Esophagus squamous epithelium (tissue), 5 donors: Measurements from ENCODE around the gene KIAA1671. TPM values are rescaled to one million over a fixed set of nuclear protein-coding genes. Genes with fewer than 3 reads are reported as not detected.

Source experiments
- DNase-seq: peaks from one replicate; lab custom pipeline; 2025; lab: John Stamatoyannopoulos, UW
- H3K27ac ChIP-seq, 4 donors: fragments of 200-600 bp; sonication (generic); one replicate each; pipeline ENCODE4 v1.5.1; 2016 to 2019; ENCODE audit warnings: mild to moderate bottlenecking in 1 of 4
- H3K27me3 ChIP-seq, 4 donors: fragments of 200-600 bp; sonication (generic); 1 replicate in 3 of 4; 2 replicates in 1 of 4; pipeline versions ENCODE4 v1.5.1 to v1.6.0; 2017 to 2021; ENCODE audit warnings: antibody characterized with exemption in 1 of 4
- H3K36me3 ChIP-seq, 3 donors: fragments of 200-600 bp; sonication (generic); one replicate each; pipeline ENCODE4 v1.5.1; 2016 to 2019
- H3K4me1 ChIP-seq, 3 donors: fragments of 200-600 bp; sonication (generic); one replicate each; pipeline ENCODE4 v1.5.1; 2017 to 2019
- H3K4me3 ChIP-seq, 4 donors: fragments of 200-600 bp; sonication (generic); 1 replicate in 3 of 4; 2 replicates in 1 of 4; pipeline ENCODE4 v1.5.1; 2016 to 2019; ENCODE audit warnings: mild to moderate bottlenecking in 2 of 4, moderate library complexity in 1 of 4
- H3K9me3 ChIP-seq, 3 donors: fragments of 200-600 bp; sonication (generic); one replicate each; pipeline ENCODE4 v1.5.1; 2016 to 2019
- CTCF ChIP-seq, 6 experiments: fragments of 450-650 bp in 4 of 6; fragments of 200-600 bp in 2 of 6; sonication (generic) in 2 of 6; IDR thresholded peaks; one replicate each; pipeline ENCODE4 v1.5.1; 2016 to 2019; ENCODE audit warnings: antibody characterized with exemption in 6 of 6, mild to moderate bottlenecking in 4 of 6, moderate library complexity in 4 of 6
- POLR2A ChIP-seq, 4 donors: fragments of 450-650 bp; IDR thresholded peaks; one replicate each; pipeline ENCODE4 v1.6.1; 2017; ENCODE audit warnings: antibody characterized with exemption in 4 of 4, mild to moderate bottlenecking in 4 of 4, moderate library complexity in 3 of 4
- WGBS, 2 donors: methylation state at CpG; one replicate each; pipeline ENCODE4 v1.1.5; 2018; 5-methylcytosine and 5-hydroxymethylcytosine counted together
- intact Hi-C: fragments of 100-400 bp; cut with DNase I; formaldehyde crosslinking; loops from one replicate; pipeline ENCODE4 v1.15.0; 2022
- total RNA-seq, 4 donors: library from RNA; depleted of rRNA; stranded (reverse); fragments of >200 nt; gene quantifications; one replicate each; pipeline ENCODE4 v1.1.0, GENCODE V29; 2016
- donor health status: DM: yes; HTN: yes; CAD: no.

KIAA1671 gene
- total RNA-seq, 4 donors from 2014 or later, result 43.1 to 73.2 (median 47.5) TPM

GRCh38 chr22:25182131-25183110 lies 229.9 kb downstream of the KIAA1671 start:
- no peak overlapping the region for H3K27ac ChIP-seq
- 83 to 91% methylated on average over 8 of the region's 10 CpGs for WGBS, 2 donors
- H3K4me3 ChIP-seq, result no peak overlapping the region
- H3K27me3 ChIP-seq, result no peaks in the 10 kb centered on the region
- intact Hi-C loops, result no loop called here
- H3K9me3 ChIP-seq, result peaks cover 0 to 6% (median 0%) of the 10 kb centered on the region in 3 donors
- H3K36me3 ChIP-seq, result peaks cover 32 to 100% (median 37%) of the 10 kb centered on the region in 3 donors
- TF ChIP-seq CTCF (IDR thresholded peaks at IDR 0.05) (no peak), POLR2A (IDR thresholded peaks at IDR 0.05) (no peak)
- H3K4me1 ChIP-seq, result no peaks in the 10 kb centered on the region
- DNase-seq, result no peak

- no peak for DNase-seq
- no peaks in the 10 kb centered on the region for H3K27me3 ChIP-seq
- peaks cover 0 to 6% (median 0%) of the 10 kb centered on the region in 3 donors for H3K9me3 ChIP-seq
- 83 to 88% methylated on average over 9 to 10 of the region's 12 CpGs for WGBS, 2 donors
- intact Hi-C loops, result no loop called here
- H3K27ac ChIP-seq, result no peak overlapping the region
- TF ChIP-seq POLR2A (IDR thresholded peaks at IDR 0.05), result no peak
- no peak for TF ChIP-seq CTCF (IDR thresholded peaks at IDR 0.05)
- H3K36me3 ChIP-seq, result peaks cover 30 to 100% (median 31%) of the 10 kb centered on the region in 3 donors
- H3K4me3 ChIP-seq, result no peak overlapping the region
- no peaks in the 10 kb centered on the region for H3K4me1 ChIP-seq
Observed at GRCh38 chr22:25183949-25184619, 231.6 kb downstream of the KIAA1671 start.

- WGBS, 2 donors, result 80 to 91% methylated on average over 1 to 3 of the region's 3 CpGs
- no peak for DNase-seq
- Histone ChIP-seq H3K36me3 (peaks cover 16 to 100% (median 26%) of the 10 kb centered on the region in 3 donors), H3K9me3 (no peaks in the 10 kb centered on the region), H3K27ac (no peak overlapping the region), H3K4me3 (no peak overlapping the region), H3K4me1 (no peaks in the 10 kb centered on the region), H3K27me3 (no peaks in the 10 kb centered on the region)
- intact Hi-C loops, result no loop called here
- TF ChIP-seq CTCF (IDR thresholded peaks at IDR 0.05), result no peak
- TF ChIP-seq POLR2A (IDR thresholded peaks at IDR 0.05), result no peak
Observed at GRCh38 chr22:25186140-25186539, 233.6 kb downstream of the KIAA1671 start.

DNA sequence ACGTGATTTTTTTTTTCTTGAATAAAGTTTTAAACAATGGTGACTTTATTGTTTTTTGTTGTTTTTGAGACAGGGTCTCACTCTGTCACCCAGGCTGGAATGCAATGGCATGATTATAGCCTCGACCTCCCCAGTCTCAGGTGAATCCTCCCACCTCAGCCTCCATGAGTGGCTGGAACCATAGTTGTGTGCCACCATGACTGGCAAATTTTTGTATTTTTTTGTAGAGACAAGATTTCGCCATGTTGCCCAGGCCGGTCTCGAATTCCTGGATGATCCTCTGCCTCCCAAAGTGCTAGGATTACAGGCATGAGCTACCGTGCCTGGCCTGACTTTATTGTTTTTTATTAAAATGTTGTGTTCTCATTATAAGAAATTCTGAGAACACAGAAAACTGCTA lies 235.0 kb downstream of the KIAA1671 start:
- no peak for DNase-seq
- 82 to 84% methylated on average over 6 of the region's 6 CpGs for WGBS, 2 donors
- intact Hi-C loops, result no loop called here
- Histone ChIP-seq H3K36me3 (peaks cover 22 to 100% (median 26%) of the 10 kb centered on the region in 3 donors), H3K4me3 (no peak overlapping the region), H3K27me3 (no peaks in the 10 kb centered on the region), H3K27ac (no peak overlapping the region), H3K4me1 (no peaks in the 10 kb centered on the region), H3K9me3 (no peaks in the 10 kb centered on the region)
- TF ChIP-seq CTCF (IDR thresholded peaks at IDR 0.05), result no peak
- TF ChIP-seq POLR2A (IDR thresholded peaks at IDR 0.05), result no peak

GRCh38 chr22:25192406-25192805 lies 239.9 kb downstream of the KIAA1671 start:
- WGBS, 2 donors, result 84% methylated on average over 9 to 12 of the region's 12 CpGs
- Histone ChIP-seq H3K36me3 (peaks cover 6 to 100% (median 7%) of the 10 kb centered on the region in 3 donors), H3K4me1 (no peaks in the 10 kb centered on the region), H3K27me3 (no peaks in the 10 kb centered on the region), H3K4me3 (no peak overlapping the region), H3K27ac (no peak overlapping the region), H3K9me3 (no peaks in the 10 kb centered on the region)
- TF ChIP-seq CTCF (IDR thresholded peaks at IDR 0.05), result no peak
- TF ChIP-seq POLR2A (IDR thresholded peaks at IDR 0.05), result no peak
- DNase-seq, result no peak
- intact Hi-C loops, result no loop called here
